ENCODE measurements around the gene ANGPTL2.

GRCh38 chr9:127132375-127132774, 9.9 kb upstream of the ANGPTL2 start:
- TF ChIP-seq EP300 (IDR thresholded peaks at IDR 0.05) (no peak), CTCF (IDR thresholded peaks at IDR 0.05) (no peak)
